Adrenal gland (tissue), 12 donors: ENCODE data around the gene PRXL2C. TPM values are rescaled to one million over a fixed set of nuclear protein-coding genes. Genes with fewer than 3 reads are reported as not detected.
"Not testable (repeated sequence)": the region's sequence is repeated elsewhere in the genome, so short reads cannot be mapped to it uniquely, and the experiment has no call there.

Experiments used
- DNase-seq, 7 donors: peaks; one replicate each; pipeline ENCODE4 v3.0.0-alpha.2; 2019 to 2020
- H3K27ac ChIP-seq, 5 donors: fragments of 200-600 bp; sonication (generic) in 4 of 5; 1 replicate in 3 of 5; 2 replicates in 2 of 5; pipeline versions ENCODE4 v1.5.1 to v1.8.0; 2016 to 2020; ENCODE audit warnings: mild to moderate bottlenecking in 1 of 5
- H3K27me3 ChIP-seq: fragments of 200-600 bp; 2 replicates; pipeline ENCODE4 v1.8.0; 2021
- H3K36me3 ChIP-seq, 2 donors: fragments of 200-600 bp; replicated peaks in 1 of 2; 1 replicate in 1 of 2; 2 replicates in 1 of 2; pipeline versions ENCODE4 v1.5.1 to v1.8.0; 2018 to 2022
- H3K4me1 ChIP-seq, 2 donors: fragments of 200-600 bp; replicated peaks in 1 of 2; 1 replicate in 1 of 2; 2 replicates in 1 of 2; pipeline versions ENCODE4 v1.5.1 to v1.8.0; 2018 to 2021
- H3K4me3 ChIP-seq, 4 donors: fragments of 200-600 bp; sonication (generic) in 3 of 4; one replicate each; pipeline ENCODE4 v1.5.1; 2016 to 2018
- H3K9me3 ChIP-seq, 3 donors: fragments of 200-600 bp; sonication (generic) in 1 of 3; replicated peaks in 1 of 3; 1 replicate in 2 of 3; 2 replicates in 1 of 3; pipeline versions ENCODE4 v1.5.1 to v1.8.0; 2016 to 2021
- CTCF ChIP-seq, 6 experiments: fragments of 450-650 bp in 4 of 6; fragments of 200-600 bp in 2 of 6; sonication (generic) in 1 of 6; IDR thresholded peaks; 1 replicate in 5 of 6; 2 replicates in 1 of 6; pipeline versions ENCODE4 v1.5.1 to v1.8.0; 2016 to 2021; ENCODE audit warnings: antibody characterized with exemption in 6 of 6, mild to moderate bottlenecking in 2 of 6, moderate library complexity in 1 of 6
- POLR2A ChIP-seq, 2 donors: fragments of 450-650 bp; IDR thresholded peaks; one replicate each; pipeline ENCODE4 v1.6.1; 2017; ENCODE audit warnings: antibody characterized with exemption in 2 of 2, mild to moderate bottlenecking in 2 of 2, moderate library complexity in 1 of 2
- WGBS, 4 donors: extraction: QIAGEN DNeasy Blood & Tissue Kit in 2 of 4; methylation state at CpG; one replicate each; pipeline versions ENCODE4 v1.1.5 to v1.1.7; 2013 to 2017; 5-methylcytosine and 5-hydroxymethylcytosine counted together
- intact Hi-C, 2 donors: fragments of 100-400 bp; cut with DNase I; formaldehyde crosslinking; loops; one replicate each; pipeline versions ENCODE4 v1.14.1 to v1.15.0; 2022 to 2023
- polyA plus RNA-seq, 3 donors: library from polyadenylated mRNA; stranded (reverse); fragments of 200-250 nt in 2 of 3; fragments of 350-450 nt in 1 of 3; fragmentation: Illumina TruSeq in 1 of 3; extraction: RNeasy Lipid Tissue Mini Kit (QIAGEN cat#74804) in 1 of 3; gene quantifications; one replicate each; pipeline ENCODE4 v1.2.3, GENCODE V29; 2013 to 2014
- total RNA-seq, 9 donors: library from RNA; depleted of rRNA in 4 of 9; stranded (reverse); fragments of >200 nt in 4 of 9; fragments of 120-200 nt in 1 of 9; fragmentation: NEBNext Ultra II Directional in 1 of 9; extraction: Animal tissue kit (Norgen Biotek cat#: 25700) in 1 of 9; gene quantifications; one replicate each; pipeline versions ENCODE4 v1.1.0 to v1.2.4, GENCODE V29; 2013 to 2023
- donor health status: healthy with polysubstance abuse.
- donor health status: Bipolar disorder and iron deficiency.
- donor health status: DM: yes; HTN: yes; CAD: no.
- donor health status: DM: no; HTN: no; CAD: no.
- donor health status: DM: no; HTN: no; CAD: no.
- donor health status: DM: yes; HTN: yes; CAD: no.

Gene PRXL2C
- total and polyA plus RNA-seq, 12 donors: 3.3 to 17.4 (median 9.6) TPM

- no peak for DNase-seq
- intact Hi-C loops: loop anchor here (5.0 to 10.0 kb wide), 2 partner anchors 337 to 434 kb away; no protein-coding TSS in a partner anchor
- no peaks in the 10 kb centered on the region for H3K27me3 ChIP-seq
- no peaks in the 10 kb centered on the region for H3K36me3 ChIP-seq
- H3K4me1 ChIP-seq: no peaks in the 10 kb centered on the region
- no peaks in the 10 kb centered on the region for H3K9me3 ChIP-seq
- no peak overlapping the region for H3K4me3 ChIP-seq
- TF ChIP-seq POLR2A (IDR thresholded peaks at IDR 0.05) (no peak), CTCF (IDR thresholded peaks at IDR 0.05) (no peak)
- H3K27ac ChIP-seq: no peak overlapping the region
- WGBS, 4 donors: 86 to 90% (median 88%) methylated on average over 20 of the region's 20 CpGs
Measured at GRCh38 chr9:96668868-96669534, 13.9 kb upstream of the PRXL2C start.

GRCh38 chr9:96667363-96667728, 12.2 kb upstream of the PRXL2C start:
- H3K27ac ChIP-seq: no peak overlapping the region
- no peaks in the 10 kb centered on the region for H3K4me1 ChIP-seq
- no peak for TF ChIP-seq POLR2A (IDR thresholded peaks at IDR 0.05)
- no peak for TF ChIP-seq CTCF (IDR thresholded peaks at IDR 0.05)
- no peaks in the 10 kb centered on the region for H3K36me3 ChIP-seq
- WGBS, 4 donors: 67 to 89% (median 83%) methylated on average over 1 to 2 of the region's 2 CpGs
- no peak overlapping the region for H3K4me3 ChIP-seq
- no peak for DNase-seq
- no peaks in the 10 kb centered on the region for H3K9me3 ChIP-seq
- H3K27me3 ChIP-seq: no peaks in the 10 kb centered on the region
- intact Hi-C loops: loop anchor here (5.0 to 10.0 kb wide), 2 partner anchors 335 to 433 kb away; no protein-coding TSS in a partner anchor

GRCh38 chr9:96666653-96667362, 11.7 kb upstream of the PRXL2C start:
- not testable (repeated sequence) for H3K4me1 ChIP-seq, H3K27ac ChIP-seq, H3K4me3 ChIP-seq, H3K27me3 ChIP-seq, H3K36me3 ChIP-seq, H3K9me3 ChIP-seq
- TF ChIP-seq CTCF (IDR thresholded peaks at IDR 0.05): peak; percentile 75 to 96 (median 88)
- intact Hi-C loops: loop anchor here (5.0 to 10.0 kb wide), 2 partner anchors 335 to 432 kb away; no protein-coding TSS in a partner anchor
- peak in 5 of 7 donors; percentile 18 to 61 (median 47) for DNase-seq
- 51 to 66% (median 53%) methylated on average over 15 of the region's 15 CpGs for WGBS, 4 donors

GRCh38 chr9:96665789-96666188, 10.7 kb upstream of the PRXL2C start:
- 65 to 86% (median 80%) methylated on average over 6 of the region's 6 CpGs for WGBS, 4 donors
- H3K27ac ChIP-seq: no peak overlapping the region
- TF ChIP-seq POLR2A (IDR thresholded peaks at IDR 0.05): no peak
- H3K27me3 ChIP-seq: no peaks in the 10 kb centered on the region
- no peaks in the 10 kb centered on the region for H3K9me3 ChIP-seq
- no peaks in the 10 kb centered on the region for H3K36me3 ChIP-seq
- no peaks in the 10 kb centered on the region for H3K4me1 ChIP-seq
- DNase-seq: no peak
- H3K4me3 ChIP-seq: no peak overlapping the region
- intact Hi-C loops: loop anchor here (5.0 to 10.0 kb wide), 2 partner anchors 333 to 431 kb away; no protein-coding TSS in a partner anchor
